ENCODE results near the gene SPAG16.
"Not testable (repeated sequence)": the region's sequence is repeated elsewhere in the genome, so short reads cannot be mapped to it uniquely, and the experiment has no call there.

SPAG16 gene

DNA sequence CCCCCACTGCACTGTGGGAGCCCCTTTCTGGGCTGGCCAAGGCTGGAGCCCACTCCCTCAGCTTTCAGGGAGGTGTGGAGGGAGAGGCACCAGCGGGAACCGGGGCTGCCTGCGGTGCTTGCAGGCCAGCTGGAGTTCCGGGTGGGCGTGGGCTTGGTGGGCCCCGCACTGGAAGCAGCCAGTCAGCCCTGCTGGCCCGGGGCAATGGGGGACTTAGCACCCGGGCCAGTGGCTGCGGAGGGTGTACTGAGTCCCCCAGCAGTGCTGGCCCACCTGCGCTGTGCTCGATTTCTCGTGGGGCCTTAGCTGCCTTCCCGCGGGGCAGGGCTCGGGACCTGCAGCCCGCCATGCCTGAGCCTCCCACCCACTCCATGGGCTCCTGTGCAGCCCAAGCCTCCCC is 434.1 kb downstream of the SPAG16 start:
- ATAC-seq: not testable (repeated sequence)

DNA sequence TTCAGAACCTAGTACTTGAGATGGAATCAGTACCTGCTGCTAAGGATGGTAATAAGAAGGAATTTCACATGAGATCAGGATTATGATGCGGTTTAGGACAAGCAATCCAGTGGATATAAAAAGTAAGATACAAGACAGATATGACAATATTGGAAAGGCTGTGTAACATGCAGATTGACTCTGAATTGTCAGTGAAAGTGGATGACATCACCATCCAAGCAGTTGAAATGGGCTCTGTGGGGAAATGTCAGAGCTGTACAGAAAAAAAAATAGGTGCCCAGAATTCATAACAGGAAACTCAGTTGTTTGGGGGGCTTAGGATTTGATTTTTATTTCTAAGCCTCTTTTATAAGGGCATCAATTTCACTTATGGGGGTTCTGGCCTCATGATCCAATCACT is 438.3 kb downstream of the SPAG16 start:
- ATAC-seq: no peak

- ATAC-seq: no peak
Observed at GRCh38 chr2:213723041-213723560, 438.8 kb downstream of the SPAG16 start.

DNA sequence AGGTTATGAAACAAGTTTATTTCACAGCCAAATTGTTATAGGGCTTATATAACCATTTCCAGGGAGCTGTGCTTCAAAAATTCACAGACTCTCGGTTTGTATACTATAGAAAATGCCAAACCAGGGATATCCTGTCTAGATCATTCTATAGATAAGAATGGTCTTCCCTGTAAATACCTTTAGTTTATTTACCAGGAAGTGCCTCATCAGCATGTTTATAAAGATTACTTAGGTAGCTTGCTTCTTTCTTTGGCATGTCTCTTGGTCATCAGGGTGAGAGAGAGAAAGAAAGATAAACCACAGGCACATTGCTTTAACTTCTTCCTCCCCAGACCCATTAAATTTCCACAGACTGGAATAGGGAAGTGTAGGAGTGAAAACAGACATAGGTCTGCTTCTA is 439.4 kb downstream of the SPAG16 start:
- ATAC-seq: no peak

GRCh38 chr2:213726101-213726500 is 441.8 kb downstream of the SPAG16 start:
- ATAC-seq: no peak

- no peak for ATAC-seq
Observed at GRCh38 chr2:213733893-213734292, 449.6 kb downstream of the SPAG16 start.

- ATAC-seq: no peak
Observed at GRCh38 chr2:213740453-213740852, 456.2 kb downstream of the SPAG16 start.

DNA sequence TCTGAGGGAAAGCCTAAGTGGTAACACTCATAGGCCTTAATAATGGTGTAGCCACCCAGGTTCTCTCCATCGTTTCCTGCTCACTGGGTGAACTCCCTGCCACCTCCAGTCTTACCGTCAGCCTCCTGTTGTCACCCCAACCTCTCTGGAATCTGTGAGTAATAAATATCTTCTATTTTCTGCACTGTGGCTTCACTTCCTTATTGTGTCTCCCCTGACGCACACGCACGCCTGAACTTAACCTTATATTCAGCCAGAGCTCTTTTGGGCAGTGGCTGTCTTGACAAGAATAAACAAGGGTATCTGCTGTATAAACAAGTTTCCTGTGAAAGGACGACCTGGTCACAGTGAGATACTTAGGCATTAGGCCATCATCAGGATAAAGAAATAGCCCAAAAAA is 467.2 kb downstream of the SPAG16 start:
- ATAC-seq: no peak

DNA sequence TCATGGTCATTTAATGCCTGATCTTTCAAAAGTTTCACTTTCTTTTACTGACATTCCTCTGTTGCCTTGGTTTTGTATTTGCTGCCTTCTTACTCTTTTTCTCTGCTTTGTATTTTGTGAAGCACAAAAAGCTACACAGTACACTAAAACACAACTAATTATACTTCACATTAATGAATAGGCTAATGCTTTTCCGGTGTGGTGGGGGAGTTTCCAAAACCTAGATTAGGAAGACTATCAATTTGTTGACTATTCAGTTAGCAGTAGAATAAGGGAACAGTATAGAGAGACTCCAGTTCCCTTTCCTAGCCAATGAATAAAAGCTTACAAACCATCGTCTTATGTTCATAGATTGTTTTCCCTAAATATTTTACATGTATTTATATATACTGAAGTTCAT is 468.3 kb downstream of the SPAG16 start:
- no peak for ATAC-seq

GRCh38 chr2:213757525-213757924 is 473.3 kb downstream of the SPAG16 start:
- ATAC-seq: no peak

- no peak for ATAC-seq
Observed at GRCh38 chr2:213763354-213763753, 479.1 kb downstream of the SPAG16 start.

GRCh38 chr2:213763963-213764362 is 479.7 kb downstream of the SPAG16 start:
- ATAC-seq: no peak

- no peak for ATAC-seq
Observed at GRCh38 chr2:213764849-213765248, 480.6 kb downstream of the SPAG16 start.

DNA sequence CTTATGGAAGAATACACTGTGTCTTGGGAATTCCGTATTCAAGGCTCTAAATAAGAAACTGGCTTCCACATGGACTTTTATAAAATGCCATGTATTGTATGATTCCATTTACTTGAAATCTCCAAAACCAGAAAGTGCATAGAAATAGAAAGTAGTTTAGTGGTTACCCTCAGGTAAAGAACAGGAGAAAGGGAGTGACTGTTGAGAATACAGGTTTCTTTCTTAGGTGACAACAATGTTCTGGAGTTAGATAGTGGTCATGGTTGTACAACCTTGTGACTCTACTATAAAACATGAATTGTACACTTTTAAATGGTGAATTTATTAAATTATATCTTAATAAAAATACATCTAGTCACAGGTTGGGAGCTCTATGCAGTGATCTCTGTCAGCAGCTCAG is 481.8 kb downstream of the SPAG16 start:
- peak; percentile 6 to 13 for ATAC-seq

- ATAC-seq: peak; percentile 65 to 82
Observed at GRCh38 chr2:213766465-213766901, 482.2 kb downstream of the SPAG16 start.

GRCh38 chr2:213787869-213788268 is 503.6 kb downstream of the SPAG16 start:
- ATAC-seq: peak in 1 of 2 donors; percentile 33

- no peak for ATAC-seq
Observed at GRCh38 chr2:213789940-213790339, 505.7 kb downstream of the SPAG16 start.

DNA sequence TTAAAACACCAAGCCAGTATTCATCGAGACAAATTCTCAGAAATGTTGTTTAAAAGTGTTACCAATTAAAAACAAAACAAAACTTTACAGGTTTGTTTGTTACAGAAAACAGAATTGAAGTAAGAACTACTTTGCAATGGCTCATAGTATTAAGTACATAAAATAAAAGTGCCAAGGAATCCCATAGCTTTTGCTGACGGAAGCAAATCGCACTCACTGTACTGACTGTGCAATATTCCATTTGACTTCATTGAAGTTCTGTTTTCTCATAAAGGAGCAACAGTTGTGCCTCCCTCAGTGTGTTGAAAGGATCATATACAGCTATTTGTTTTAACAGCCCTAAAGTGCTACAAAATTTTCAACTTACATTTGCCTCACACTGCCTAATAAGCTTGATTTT is 507.8 kb downstream of the SPAG16 start:
- no peak for ATAC-seq

- ATAC-seq: no peak
Observed at GRCh38 chr2:213806125-213806726, 522.0 kb downstream of the SPAG16 start.

- ATAC-seq: no peak
Observed at GRCh38 chr2:213816583-213816982, 532.3 kb downstream of the SPAG16 start.

- ATAC-seq: no peak
Observed at GRCh38 chr2:213818436-213818835, 534.2 kb downstream of the SPAG16 start.

GRCh38 chr2:213834331-213834730 is 550.1 kb downstream of the SPAG16 start:
- no peak for ATAC-seq

- ATAC-seq: no peak
Observed at GRCh38 chr2:213834746-213835145, 550.5 kb downstream of the SPAG16 start.

GRCh38 chr2:213846856-213847255 is 562.6 kb downstream of the SPAG16 start:
- no peak for ATAC-seq

- no peak for ATAC-seq
Observed at GRCh38 chr2:213847316-213847715, 563.1 kb downstream of the SPAG16 start.

Measured in activated CD4-positive, CD25-positive, alpha-beta regulatory T cell treated with anti-CD3 and anti-CD28 coated beads, Interleukin-2, amount 50 U/mL, for 24 hours (primary cell).